K562 (cell line): ENCODE measurements around the gene ZNF747. TPM values are rescaled to one million over a fixed set of nuclear protein-coding genes. Genes with fewer than 3 reads are reported as not detected.

Source experiments
- ARHGAP35 ChIP-seq: fragments of 450-650 bp; IDR thresholded peaks from 2 replicates; pipeline ENCODE4 v1.6.1; 2018; ENCODE audit not compliant: partially characterized antibody
- BACH1 ChIP-seq: fragments of 200-800 bp; sonication (Bioruptor generic); IDR thresholded peaks from 2 replicates; pipeline ENCODE4 v1.6.1; 2016; ENCODE audit warnings: missing genetic modification characterization, missing compliant biosample characterization
- ELF1 ChIP-seq: fragments of 200-800 bp; sonication (Bioruptor generic); IDR thresholded peaks from 2 replicates; pipeline ENCODE4 v1.6.1; 2016; ENCODE audit warnings: missing genetic modification characterization, missing compliant biosample characterization
- GATAD2B ChIP-seq: fragments of 450-650 bp; IDR thresholded peaks from 2 replicates; pipeline ENCODE4 v1.6.1; 2017; ENCODE audit warnings: mild to moderate bottlenecking, borderline replicate concordance
- GTF2B ChIP-seq: IDR thresholded peaks from 2 replicates; pipeline ENCODE4 v1.6.1; 2011; ENCODE audit not compliant: insufficient read length; ENCODE audit errors: extremely low read depth
- HIVEP1 ChIP-seq: fragments of 250-450 bp; sonication (Bioruptor Pico); IDR thresholded peaks from 2 replicates; pipeline ENCODE4 v1.4.0; 2020; ENCODE audit warnings: mild to moderate bottlenecking
- HNRNPLL ChIP-seq: fragments of 200-400 bp; formaldehyde crosslinking; IDR thresholded peaks from 2 replicates; pipeline ENCODE4 v1.6.1; 2017; ENCODE audit warnings: low read length, low read depth, mild to moderate bottlenecking; ENCODE audit not compliant: poor library complexity, severe bottlenecking
- IRF2 ChIP-seq: sonication (generic); formaldehyde crosslinking; IDR thresholded peaks from 2 replicates; pipeline ENCODE4 v1.8.1; 2022; ENCODE audit warnings: mild to moderate bottlenecking, missing genetic modification reagents
- MYC ChIP-seq, 2 experiments: fragments of 250-450 bp in 1 of 2; sonication (Bioruptor Pico) in 1 of 2; IDR thresholded peaks; 2 replicates each; pipeline versions ENCODE4 v1.5.1 to v1.6.1; 2012 to 2021; ENCODE audit warnings: low read depth in 2 of 2, borderline replicate concordance in 1 of 2, improper control_type of control experiment in 1 of 2, low read length in 1 of 2, mild to moderate bottlenecking in 1 of 2, moderate library complexity in 1 of 2
- NFXL1 ChIP-seq: fragments of 450-650 bp; formaldehyde crosslinking; IDR thresholded peaks from 2 replicates; pipeline ENCODE4 v1.4.0; 2021; ENCODE audit warnings: mild to moderate bottlenecking
- RCOR1 ChIP-seq, 2 experiments: IDR thresholded peaks; 2 replicates each; pipeline ENCODE4 v1.6.1; 2012; ENCODE audit warnings: low read depth in 2 of 2, low read length in 2 of 2, borderline replicate concordance in 1 of 2, improper control_type of control experiment in 1 of 2
- RNF2 ChIP-seq: sonication (generic); IDR thresholded peaks from 2 replicates; pipeline ENCODE4 v1.6.1; 2016
- SMC3 ChIP-seq: conservative IDR thresholded peaks from 2 replicates; pipeline ENCODE4 v1.6.1; 2011; ENCODE audit warnings: low read depth, low read length, improper control_type of control experiment; ENCODE audit not compliant: insufficient read depth
- STAT5A ChIP-seq: IDR thresholded peaks from 2 replicates; pipeline ENCODE4 v1.6.1; 2012; ENCODE audit warnings: low read length, inconsistent platforms, borderline replicate concordance
- USF2 ChIP-seq: sonication (generic); formaldehyde crosslinking; IDR thresholded peaks from 2 replicates; pipeline ENCODE4 v1.5.0; 2020; ENCODE audit warnings: missing genetic modification reagents
- YY1 ChIP-seq, 3 experiments: IDR thresholded peaks; 2 replicates each; pipeline ENCODE4 v1.6.1; 2011; ENCODE audit warnings: low read length in 2 of 3, mild to moderate bottlenecking in 2 of 3, moderate library complexity in 2 of 3, borderline replicate concordance in 1 of 3, control low read depth in 1 of 3, low read depth in 1 of 3; ENCODE audit not compliant: insufficient read depth in 3 of 3, insufficient replicate concordance in 2 of 3, control insufficient read depth in 1 of 3, insufficient read length in 1 of 3; ENCODE audit errors: extremely low read depth in 1 of 3
- ZKSCAN8 ChIP-seq: fragments of 200-800 bp; sonication (Bioruptor generic); IDR thresholded peaks from 2 replicates; pipeline ENCODE4 v1.6.1; 2016; ENCODE audit warnings: missing genetic modification characterization, missing compliant biosample characterization
- ZNF263 ChIP-seq: sonication (generic); formaldehyde crosslinking; IDR thresholded peaks from 2 replicates; pipeline ENCODE4 v1.8.0; 2022; ENCODE audit warnings: mild to moderate bottlenecking, missing genetic modification reagents, borderline replicate concordance
- ZNF431 ChIP-seq: sonication (generic); formaldehyde crosslinking; IDR thresholded peaks from 2 replicates; pipeline ENCODE4 v1.8.0; 2022; ENCODE audit warnings: mild to moderate bottlenecking, missing genetic modification reagents
- ZNF79 ChIP-seq: fragments of 250-450 bp; sonication (Bioruptor Pico); IDR thresholded peaks from 2 replicates; pipeline ENCODE4 v1.4.0; 2020; ENCODE audit warnings: low read depth, mild to moderate bottlenecking, moderate library complexity
- polyA plus RNA-seq, 8 experiments: library from polyadenylated mRNA; depleted of rRNA in 4 of 8; stranded (reverse) in 5 of 8; unstranded in 3 of 8; fragments of >200 nt; fragmentation: Nextera tagmentation in 2 of 8; fragmentation: Illumina TruSeq in 1 of 8; extraction: Ambion mirVana in 2 of 8; extraction: Trizol in 1 of 8; gene quantifications; 2 replicates each; pipeline versions ENCODE4 v1.2.1 to v1.2.3, GENCODE V29; 2011 to 2014; ENCODE audit warnings: inconsistent platforms in 1 of 8, missing spikeins in 1 of 8
- total RNA-seq, 7 experiments: library from RNA; depleted of rRNA in 6 of 7; stranded (reverse); fragments of >200 nt in 6 of 7; fragmentation: Illumina TruSeq in 2 of 7; extraction: Trizol in 2 of 7; gene quantifications; 2 replicates each; pipeline versions ENCODE4 v1.2.1 to v1.2.3, GENCODE V29; 2011 to 2021; ENCODE audit warnings: low replicate concordance in 1 of 7
- TF ChIP-seq, protein P1 (sequence below): sonication (generic); formaldehyde crosslinking; IDR thresholded peaks from 2 replicates; pipeline ENCODE4 v1.8.1; 2023; ENCODE audit warnings: mild to moderate bottlenecking, missing genetic modification reagents
- TF ChIP-seq, protein P2 (sequence below): fragments of 450-650 bp; IDR thresholded peaks from 2 replicates; pipeline ENCODE4 v1.7.1; 2018; ENCODE audit warnings: mild to moderate bottlenecking, low read depth; ENCODE audit not compliant: partially characterized antibody

The ZNF747 gene
- total and polyA plus RNA-seq, 9 of the 15 experiments (the other 6 are each of a cell fraction or from before 2014, with no cell fraction given) = 0.14 to 3.3 (median 1.5) TPM

DNA sequence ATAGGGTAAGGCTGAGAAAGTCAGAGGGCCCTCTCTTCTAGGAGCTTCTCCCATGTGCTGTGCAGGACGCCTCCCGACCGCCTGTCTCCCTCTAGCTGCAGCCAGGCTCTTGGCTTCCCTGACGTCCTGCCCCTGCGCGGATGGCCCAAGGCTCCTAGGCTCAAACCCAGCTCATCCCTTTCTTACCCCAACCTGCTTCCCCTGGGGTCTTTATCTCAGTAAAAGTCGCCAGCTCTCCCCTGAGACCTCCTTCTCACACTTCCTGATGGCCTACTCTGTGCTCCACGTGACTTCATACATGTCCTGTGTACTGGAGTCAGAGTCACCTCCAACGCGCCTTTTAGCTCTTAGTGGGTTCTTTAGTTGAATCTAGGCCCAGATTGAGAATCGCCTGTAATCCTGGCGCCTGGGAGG, 1.1 kb upstream of the ZNF747 start (continued):
- TF ChIP-seq SMC3 = no peak
- TF ChIP-seq ZKSCAN8 = 0 out of 2 replicates have a peak, but pooled peaks have one; percentile 20
- TF ChIP-seq RNF2 = no peak
- 0 out of 2 replicates have a peak, but pooled peaks have one; percentile 15 for TF ChIP-seq HIVEP1 (CRISPR knock-in tag)
- TF ChIP-seq NFXL1 (CRISPR knock-in tag) = no peak
- TF ChIP-seq GTF2B = peak; percentile 45
- TF ChIP-seq ARHGAP35 = no peak
- no peak for TF ChIP-seq STAT5A
- TF ChIP-seq, protein P1, sequence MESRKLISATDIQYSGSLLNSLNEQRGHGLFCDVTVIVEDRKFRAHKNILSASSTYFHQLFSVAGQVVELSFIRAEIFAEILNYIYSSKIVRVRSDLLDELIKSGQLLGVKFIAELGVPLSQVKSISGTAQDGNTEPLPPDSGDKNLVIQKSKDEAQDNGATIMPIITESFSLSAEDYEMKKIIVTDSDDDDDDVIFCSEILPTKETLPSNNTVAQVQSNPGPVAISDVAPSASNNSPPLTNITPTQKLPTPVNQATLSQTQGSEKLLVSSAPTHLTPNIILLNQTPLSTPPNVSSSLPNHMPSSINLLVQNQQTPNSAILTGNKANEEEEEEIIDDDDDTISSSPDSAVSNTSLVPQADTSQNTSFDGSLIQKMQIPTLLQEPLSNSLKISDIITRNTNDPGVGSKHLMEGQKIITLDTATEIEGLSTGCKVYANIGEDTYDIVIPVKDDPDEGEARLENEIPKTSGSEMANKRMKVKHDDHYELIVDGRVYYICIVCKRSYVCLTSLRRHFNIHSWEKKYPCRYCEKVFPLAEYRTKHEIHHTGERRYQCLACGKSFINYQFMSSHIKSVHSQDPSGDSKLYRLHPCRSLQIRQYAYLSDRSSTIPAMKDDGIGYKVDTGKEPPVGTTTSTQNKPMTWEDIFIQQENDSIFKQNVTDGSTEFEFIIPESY = peak; percentile 60; the same call in 1 of the 2 replicates
- TF ChIP-seq HNRNPLL = peak; percentile 46
- TF ChIP-seq, protein P2, sequence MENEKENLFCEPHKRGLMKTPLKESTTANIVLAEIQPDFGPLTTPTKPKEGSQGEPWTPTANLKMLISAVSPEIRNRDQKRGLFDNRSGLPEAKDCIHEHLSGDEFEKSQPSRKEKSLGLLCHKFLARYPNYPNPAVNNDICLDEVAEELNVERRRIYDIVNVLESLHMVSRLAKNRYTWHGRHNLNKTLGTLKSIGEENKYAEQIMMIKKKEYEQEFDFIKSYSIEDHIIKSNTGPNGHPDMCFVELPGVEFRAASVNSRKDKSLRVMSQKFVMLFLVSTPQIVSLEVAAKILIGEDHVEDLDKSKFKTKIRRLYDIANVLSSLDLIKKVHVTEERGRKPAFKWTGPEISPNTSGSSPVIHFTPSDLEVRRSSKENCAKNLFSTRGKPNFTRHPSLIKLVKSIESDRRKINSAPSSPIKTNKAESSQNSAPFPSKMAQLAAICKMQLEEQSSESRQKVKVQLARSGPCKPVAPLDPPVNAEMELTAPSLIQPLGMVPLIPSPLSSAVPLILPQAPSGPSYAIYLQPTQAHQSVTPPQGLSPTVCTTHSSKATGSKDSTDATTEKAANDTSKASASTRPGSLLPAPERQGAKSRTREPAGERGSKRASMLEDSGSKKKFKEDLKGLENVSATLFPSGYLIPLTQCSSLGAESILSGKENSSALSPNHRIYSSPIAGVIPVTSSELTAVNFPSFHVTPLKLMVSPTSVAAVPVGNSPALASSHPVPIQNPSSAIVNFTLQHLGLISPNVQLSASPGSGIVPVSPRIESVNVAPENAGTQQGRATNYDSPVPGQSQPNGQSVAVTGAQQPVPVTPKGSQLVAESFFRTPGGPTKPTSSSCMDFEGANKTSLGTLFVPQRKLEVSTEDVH = no peak
- peak; percentile 52; the same call in 1 of the 2 replicates for TF ChIP-seq ZNF263
- peak; percentile 81 for TF ChIP-seq USF2 (CRISPR knock-in tag)
- TF ChIP-seq ELF1 = no peak
- TF ChIP-seq IRF2 (CRISPR knock-in tag) = no peak
- peak in 2 of 3 experiments; percentile 64 to 80 for TF ChIP-seq YY1 (IDR thresholded peaks at IDR 0.05; ENCODE audit: borderline replicate concordance in 1 of 3, control insufficient read depth in 1 of 3, extremely low read depth in 1 of 3, insufficient read depth in 3 of 3, insufficient read length in 1 of 3, insufficient replicate concordance in 2 of 3, low read depth in 1 of 3, low read length in 2 of 3)
- peak; percentile 98 for TF ChIP-seq MYC (IDR thresholded peaks at IDR 0.05; ENCODE audit: low read depth, low read length)
- peak; percentile 75; the same call in 1 of the 2 replicates for TF ChIP-seq MYC (CRISPR knock-in tag; IDR thresholded peaks at IDR 0.05; ENCODE audit: borderline replicate concordance, low read depth)
- TF ChIP-seq ZNF431 (CRISPR knock-in tag) = no peak
- peak in 1 of 2 experiments; percentile 42; a peak in 1 of 4 replicates for TF ChIP-seq RCOR1 (IDR thresholded peaks at IDR 0.05; ENCODE audit: borderline replicate concordance in 1 of 2, low read depth in 2 of 2, low read length in 2 of 2)
- TF ChIP-seq GATAD2B = no peak
- no peak for TF ChIP-seq ZNF79 (CRISPR knock-in tag)
- no peak for TF ChIP-seq BACH1
